WERI-Rb-1 (cell line): Measurements from ENCODE around the gene NPTX1.

ENCODE experiments used
- DNase-seq: peaks from one replicate; pipeline ENCODE4 v3.0.0-alpha.2; 2020
- H3K27ac ChIP-seq: fragments of 250-450 bp; sonication (Bioruptor Pico); 2 replicates; pipeline ENCODE4 v1.5.1; 2020; ENCODE audit warnings: mild to moderate bottlenecking, moderate library complexity
- H3K27me3 ChIP-seq: fragments of 250-450 bp; sonication (Bioruptor Pico); 2 replicates; pipeline ENCODE4 v1.5.1; 2021; ENCODE audit warnings: mild to moderate bottlenecking, low read depth, moderate library complexity; ENCODE audit not compliant: insufficient read depth, severe bottlenecking
- H3K36me3 ChIP-seq: fragments of 250-450 bp; sonication (Bioruptor Pico); 2 replicates; pipeline ENCODE4 v1.5.1; 2020; ENCODE audit warnings: mild to moderate bottlenecking, moderate library complexity
- H3K4me3 ChIP-seq: 2 replicates; pipeline ENCODE4 v1.5.1; 2011; ENCODE audit warnings: low read depth, mild to moderate bottlenecking, control low read depth, low read length
- H3K9me3 ChIP-seq: fragments of 250-450 bp; sonication (Bioruptor Pico); 2 replicates; pipeline ENCODE4 v1.5.1; 2021; ENCODE audit warnings: mild to moderate bottlenecking, moderate library complexity; ENCODE audit not compliant: severe bottlenecking
- CTCF ChIP-seq: IDR thresholded peaks from 2 replicates; pipeline ENCODE4 v1.5.1; 2011; ENCODE audit warnings: low read depth, mild to moderate bottlenecking, control low read depth, inconsistent platforms, low read length

NPTX1 gene

GRCh38 chr17:80466188-80466705, 10.2 kb downstream of the NPTX1 start:
- H3K9me3 ChIP-seq, result no peaks in the 10 kb centered on the region
- no peak overlapping the region for H3K4me3 ChIP-seq
- no peak for DNase-seq
- H3K27ac ChIP-seq, result peak overlapping the region; percentile 26
- no peaks in the 10 kb centered on the region for H3K27me3 ChIP-seq
- TF ChIP-seq CTCF, result no peak
- peaks cover 52% of the 10 kb centered on the region for H3K36me3 ChIP-seq

DNA sequence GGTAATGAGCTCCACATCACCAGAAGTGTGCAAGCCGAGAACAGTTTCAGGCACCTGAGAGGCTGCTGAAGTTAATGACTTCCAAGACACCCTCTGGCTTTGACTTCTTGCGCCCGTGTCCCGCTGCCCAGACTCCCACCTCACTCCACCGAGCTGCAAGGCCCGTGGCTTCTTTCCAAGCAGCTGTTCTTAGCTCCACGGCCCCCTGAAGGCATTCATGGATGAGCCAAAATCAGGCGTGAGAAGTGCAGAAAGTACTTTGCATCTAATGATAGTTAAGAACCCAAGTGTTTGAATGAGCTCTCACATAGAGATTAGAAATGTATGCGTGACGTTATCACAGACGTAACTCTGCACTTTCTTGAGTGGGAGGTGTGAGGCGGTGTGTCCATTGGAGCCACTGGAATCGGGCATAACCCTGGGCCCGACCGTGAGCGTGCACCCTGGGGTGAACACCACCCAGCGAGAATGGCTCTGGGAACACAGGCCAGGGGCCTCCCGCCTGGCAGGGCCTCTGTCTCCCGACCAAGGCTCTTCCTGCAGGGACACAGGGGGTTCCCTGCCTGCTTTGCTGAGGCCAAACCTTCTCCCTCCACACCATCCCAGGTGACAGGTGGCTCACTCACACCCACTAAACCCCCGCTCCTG, 11.0 kb downstream of the NPTX1 start:
- H3K9me3 ChIP-seq, result no peaks in the 10 kb centered on the region
- H3K27me3 ChIP-seq, result no peaks in the 10 kb centered on the region
- peak overlapping the region; percentile 26; the same call in 1 of the 2 replicates for H3K27ac ChIP-seq
- H3K4me3 ChIP-seq, result no peak overlapping the region
- no peak for TF ChIP-seq CTCF
- DNase-seq, result no peak
- H3K36me3 ChIP-seq, result peaks cover 44% of the 10 kb centered on the region

DNA sequence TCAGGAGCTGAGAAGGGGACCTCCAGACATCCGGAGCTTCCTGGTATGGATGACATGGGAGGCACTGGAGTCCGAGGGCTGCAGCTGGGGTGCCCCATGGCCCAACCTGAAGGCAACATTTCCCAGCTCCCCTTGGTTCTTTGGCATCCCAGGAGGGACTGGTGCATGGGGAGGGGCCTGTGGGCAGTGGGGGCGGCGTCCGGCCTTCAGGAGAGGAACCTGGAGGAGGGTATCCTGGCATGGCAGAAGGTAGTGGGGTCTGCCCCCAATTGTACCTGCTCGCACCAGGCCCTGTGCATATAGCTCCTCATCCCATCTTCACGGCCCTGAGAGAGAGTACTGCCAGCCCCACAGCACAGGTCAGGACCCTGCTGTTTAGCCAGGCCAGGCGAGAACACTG, 11.9 kb downstream of the NPTX1 start:
- TF ChIP-seq CTCF, result no peak
- Histone ChIP-seq H3K27ac (no peak overlapping the region), H3K9me3 (no peaks in the 10 kb centered on the region), H3K36me3 (peaks cover 35% of the 10 kb centered on the region), H3K4me3 (no peak overlapping the region), H3K27me3 (no peaks in the 10 kb centered on the region)
- DNase-seq, result no peak

- no peak overlapping the region for H3K4me3 ChIP-seq
- no peak for TF ChIP-seq CTCF
- no peak for DNase-seq
- H3K27ac ChIP-seq, result no peak overlapping the region
- peaks cover 29% of the 10 kb centered on the region for H3K36me3 ChIP-seq
- no peaks in the 10 kb centered on the region for H3K9me3 ChIP-seq
- H3K27me3 ChIP-seq, result no peaks in the 10 kb centered on the region
These were observed 12.5 kb downstream of the NPTX1 start for GRCh38 chr17:80463784-80464400.

DNA sequence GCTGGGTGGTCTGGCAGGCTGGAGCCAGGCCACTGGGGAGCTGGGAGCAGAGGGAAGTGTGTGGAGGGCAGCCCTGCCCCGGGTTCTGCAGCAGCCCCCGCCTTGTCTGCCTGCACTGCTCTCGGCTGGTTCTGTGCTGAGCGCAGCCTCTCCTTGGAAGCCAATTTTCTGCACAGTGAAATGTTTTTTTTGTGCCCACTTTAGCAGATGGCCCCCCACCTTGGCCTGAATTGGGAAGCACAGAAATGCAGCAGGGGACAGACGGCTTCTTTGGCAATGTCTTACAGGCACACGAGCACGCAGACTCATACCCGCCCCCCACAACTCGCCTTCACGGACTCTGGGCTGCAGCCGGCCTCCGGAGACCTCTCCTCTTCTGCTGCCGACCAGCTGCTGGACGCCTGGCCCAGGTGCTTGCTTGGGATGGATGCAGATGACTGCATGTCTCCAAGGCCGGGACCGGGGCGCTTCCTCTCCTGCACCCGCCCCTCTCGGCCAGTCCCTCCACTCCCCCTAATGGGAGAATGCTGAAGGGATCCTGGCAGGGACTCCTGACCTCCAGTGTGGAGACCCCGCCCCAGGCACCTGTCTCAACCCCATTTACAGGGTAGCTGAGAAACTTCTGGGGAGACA, 14.8 kb downstream of the NPTX1 start:
- TF ChIP-seq CTCF, result no peak
- no peak for DNase-seq
- no peak overlapping the region for H3K4me3 ChIP-seq
- peak overlapping the region; percentile 3; the same call in 1 of the 2 replicates for H3K27ac ChIP-seq
- H3K36me3 ChIP-seq, result peaks cover 10% of the 10 kb centered on the region
- no peaks in the 10 kb centered on the region for H3K27me3 ChIP-seq
- no peaks in the 10 kb centered on the region for H3K9me3 ChIP-seq
